ENCODE data around the gene IL15RA.

- TF ChIP-seq TAF1 (IDR thresholded peaks at IDR 0.05; ENCODE audit: borderline replicate concordance, low read depth, low read length) (no peak), POLR2AphosphoS5 (IDR thresholded peaks at IDR 0.05; ENCODE audit: low read depth, low read length) (no peak)
These were observed 7.7 kb upstream of the IL15RA start for GRCh38 chr10:5985029-5985428.
